ENCODE data around the gene MAMDC4. TPM values are rescaled to one million over a fixed set of nuclear protein-coding genes. Genes with fewer than 3 reads are reported as not detected.
"Not testable (repeated sequence)": the region's sequence is repeated elsewhere in the genome, so short reads cannot be mapped to it uniquely, and the experiment has no call there.

Gene MAMDC4
- polyA plus RNA-seq, 3 donors: 0.07 to 5.2 TPM; not detected in 1

DNA sequence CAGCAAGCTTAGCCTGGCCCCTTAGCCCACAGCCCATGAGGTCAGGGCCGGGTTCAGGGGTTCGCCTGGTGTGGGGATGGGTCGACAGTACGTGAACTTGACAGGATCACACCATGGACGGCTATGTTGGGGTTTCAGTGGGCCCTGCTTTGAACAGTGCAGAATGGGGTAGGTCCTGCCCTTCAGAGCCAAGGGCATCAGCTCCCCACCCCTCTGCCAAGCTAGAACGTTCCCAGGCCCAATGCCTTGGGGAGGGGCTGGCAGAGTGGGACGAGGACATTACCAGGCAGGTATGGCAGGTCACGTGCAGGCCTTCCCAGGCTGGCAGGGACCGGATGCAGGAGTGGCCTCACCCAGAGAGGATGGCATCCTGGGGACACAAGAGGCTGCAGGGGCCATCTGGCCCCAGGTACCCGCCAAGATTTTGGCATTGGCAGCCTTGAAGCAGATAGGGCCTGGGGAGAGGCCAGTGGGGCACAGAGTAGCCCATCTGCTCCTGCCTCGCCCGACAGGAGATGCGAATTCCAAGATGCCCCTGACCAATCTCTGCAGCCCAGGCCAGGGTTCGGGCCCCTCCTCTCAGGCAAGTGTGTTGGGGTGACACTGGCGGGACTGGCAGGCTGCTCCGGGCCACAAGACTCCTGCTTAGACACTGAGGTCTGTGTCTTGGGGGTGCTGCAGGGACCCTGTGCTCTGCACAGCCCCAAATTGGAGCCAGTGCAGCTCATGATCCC is 10.3 kb upstream of the MAMDC4 start:
- Histone ChIP-seq H3K27me3 (ENCODE audit: control insufficient read depth in 2 of 2, insufficient read depth in 2 of 2, low read length in 2 of 2) (peaks cover 12 to 31% of the 10 kb centered on the region in 2 donors), H3K4me1 (ENCODE audit: control insufficient read depth in 1 of 2, insufficient read depth in 2 of 2, low read length in 2 of 2) (peaks cover 15 to 31% of the 10 kb centered on the region in 2 donors), H2AFZ (ENCODE audit: insufficient read depth, low read depth, low read length, poor library complexity, severe bottlenecking) (peak overlapping the region; percentile 78), H3K4me2 (replicated peaks; ENCODE audit: extremely low read depth, low read length, poor library complexity, severe bottlenecking) (peak overlapping the region; percentile 72), H3K36me3 (replicated peaks in 1 of 2; ENCODE audit: control insufficient read depth in 1 of 2, insufficient read depth in 2 of 2, low read length in 2 of 2) (peaks cover 18 to 22% of the 10 kb centered on the region in 2 donors), H3K4me3 (replicated peaks in 1 of 3; ENCODE audit: low read depth in 2 of 3, low read length in 3 of 3) (peak overlapping the region in 1 of 3 experiments; percentile 74)
- Mint-ChIP-seq H3K36me3 (peaks cover 18 to 32% of the 10 kb centered on the region in 2 donors), H3K4me3 (peak overlapping the region; percentile 70 to 86), H3K4me1 (peaks cover 12% of the 10 kb centered on the region), H3K9me3 (peaks cover 0 to 15% (median 9%) of the 10 kb centered on the region in 7 donors), H3K27me3 (ENCODE audit: low read depth in 3 of 3) (peaks cover 21 to 45% (median 32%) of the 10 kb centered on the region in 3 donors)
- not testable (repeated sequence) for H4K20me1 ChIP-seq (ENCODE audit: insufficient read depth, low read length); DNase-seq; H3K27ac Mint-ChIP-seq; H3K9ac ChIP-seq (ENCODE audit: insufficient read depth, low read length, poor library complexity, severe bottlenecking); H3K9me3 ChIP-seq (replicated peaks in 1 of 2; ENCODE audit: control insufficient read depth in 1 of 2, insufficient read depth in 1 of 2, low read length in 2 of 2); H3K27ac ChIP-seq (ENCODE audit: low read depth in 1 of 2, low read length in 2 of 2); H3K79me2 ChIP-seq (ENCODE audit: insufficient read depth, low read length)
- 78% methylated on average over 5 of the region's 16 CpGs for WGBS (ENCODE audit: insufficient coverage)
- intact Hi-C loops (cut with micrococcal nuclease): loop anchor here (5.0 to 10.0 kb wide), 3 partner anchors 35 to 190 kb away; partner anchors contain the start of genes C8G (in 1 of the 2), FBXW5 (in 1 of the 2), FUT7 (in 1 of the 2) and RABL6 (in 1 of the 2)

DNA sequence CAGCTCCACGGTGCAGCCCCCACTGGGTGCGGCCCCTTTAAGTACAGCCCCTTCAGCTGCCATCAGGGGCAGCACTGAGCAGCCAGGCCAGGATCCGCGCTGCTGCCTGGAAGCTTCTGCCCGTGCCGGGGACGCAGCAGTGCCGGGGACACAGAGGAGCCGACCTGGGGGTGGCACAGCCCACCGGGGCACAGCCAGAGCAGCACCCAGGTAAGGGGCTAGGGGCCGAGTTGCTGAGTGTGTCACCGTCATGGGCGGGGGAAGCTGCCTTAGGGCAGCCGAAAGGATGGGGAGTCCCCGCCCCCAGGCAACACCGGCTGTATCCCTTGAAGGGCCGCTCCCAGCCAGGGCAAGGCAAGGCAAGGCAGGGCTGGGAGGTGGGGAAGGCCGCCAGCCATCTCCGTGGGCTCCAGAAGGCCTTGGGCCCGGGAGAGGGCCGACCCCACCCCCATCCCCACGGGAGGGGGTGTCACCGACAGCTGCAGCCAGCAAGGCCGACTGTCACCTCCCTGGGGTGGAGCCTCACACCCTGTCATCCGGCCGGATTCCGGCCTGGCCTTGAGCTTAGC is 9.7 kb upstream of the MAMDC4 start, which contains the start of gene AJM1:
TSS of gene AJM1 (plus strand) at position 99 of the 569 bp plus-strand sequence. CDS start 1,937 bp downstream, outside the sequence.
- intact Hi-C loops (cut with micrococcal nuclease): loop anchor here (5.0 to 10.0 kb wide), 3 partner anchors 35 to 190 kb away; partner anchors contain the start of genes C8G (in 1 of the 2), FBXW5 (in 1 of the 2), FUT7 (in 1 of the 2) and RABL6 (in 1 of the 2)
- WGBS (ENCODE audit: insufficient coverage): under 1% methylated on average over 16 of the region's 27 CpGs
- not testable (repeated sequence) for H3K27ac Mint-ChIP-seq; H3K79me2 ChIP-seq (ENCODE audit: insufficient read depth, low read length); H3K9me3 ChIP-seq (replicated peaks in 1 of 2; ENCODE audit: control insufficient read depth in 1 of 2, insufficient read depth in 1 of 2, low read length in 2 of 2); H3K27ac ChIP-seq (ENCODE audit: low read depth in 1 of 2, low read length in 2 of 2); H4K20me1 ChIP-seq (ENCODE audit: insufficient read depth, low read length)
- DNase-seq: peak; percentile 65 to 67 (median 66)
- peak; percentile 91 for TF ChIP-seq CTCF (IDR thresholded peaks at IDR 0.05)
- Histone ChIP-seq H3K36me3 (replicated peaks in 1 of 2; ENCODE audit: control insufficient read depth in 1 of 2, insufficient read depth in 2 of 2, low read length in 2 of 2) (peaks cover 18 to 22% of the 10 kb centered on the region in 2 donors), H3K4me2 (replicated peaks; ENCODE audit: extremely low read depth, low read length, poor library complexity, severe bottlenecking) (peak within 1 kb of the TSS; percentile 72), H3K27me3 (ENCODE audit: control insufficient read depth in 2 of 2, insufficient read depth in 2 of 2, low read length in 2 of 2) (peaks cover 12 to 36% of the 10 kb centered on the region in 2 donors), H2AFZ (ENCODE audit: insufficient read depth, low read depth, low read length, poor library complexity, severe bottlenecking) (peak within 1 kb of the TSS; percentile 78), H3K9ac (ENCODE audit: insufficient read depth, low read length, poor library complexity, severe bottlenecking) (peak within 1 kb of the TSS; percentile 46), H3K4me1 (ENCODE audit: control insufficient read depth in 1 of 2, insufficient read depth in 2 of 2, low read length in 2 of 2) (peaks cover 19 to 37% of the 10 kb centered on the region in 2 donors), H3K4me3 (replicated peaks in 1 of 3; ENCODE audit: low read depth in 2 of 3, low read length in 3 of 3) (peak within 1 kb of the TSS; percentile 18 to 74 (median 43))
- H3K4me3 Mint-ChIP-seq: peak within 1 kb of the TSS; percentile 70 to 86
- H3K4me1 Mint-ChIP-seq: peaks cover 15% of the 10 kb centered on the region
- peaks cover 18 to 29% of the 10 kb centered on the region in 2 donors for H3K36me3 Mint-ChIP-seq
- peaks cover 0 to 15% (median 12%) of the 10 kb centered on the region in 7 donors for H3K9me3 Mint-ChIP-seq
- peaks cover 24 to 51% (median 37%) of the 10 kb centered on the region in 3 donors for H3K27me3 Mint-ChIP-seq (ENCODE audit: low read depth in 3 of 3)

DNA sequence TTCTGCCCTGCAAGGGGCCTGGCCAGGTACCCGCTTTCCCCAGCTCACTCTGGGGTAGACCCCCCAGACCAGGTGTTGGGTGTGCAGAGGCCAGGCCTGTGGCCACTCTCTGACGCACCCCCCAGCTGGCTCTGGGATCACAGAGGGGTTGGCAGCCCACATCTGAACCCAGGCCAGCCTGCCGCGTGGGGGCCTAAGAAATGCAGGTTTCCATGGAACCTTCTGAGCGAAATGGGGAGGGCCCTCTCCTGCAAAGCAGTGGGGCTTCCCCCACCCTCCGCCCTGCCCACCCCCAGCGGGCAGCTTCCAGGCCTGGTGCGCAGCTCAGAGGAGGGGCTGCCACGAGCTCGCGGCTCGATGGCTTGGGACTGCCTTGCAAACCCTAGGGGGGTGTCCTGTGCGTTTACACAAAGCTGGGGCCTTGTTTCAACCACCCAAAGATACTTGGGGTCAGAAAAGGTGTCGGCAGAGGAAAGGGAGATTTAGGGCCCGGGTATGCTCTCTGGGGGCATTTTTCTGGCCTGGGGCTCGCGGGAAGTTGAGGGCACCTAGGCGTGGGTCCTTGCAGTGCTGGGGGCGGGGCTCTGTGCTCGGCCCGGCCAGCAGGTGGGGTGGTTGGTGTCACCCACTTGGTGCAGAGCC is 8.9 kb upstream of the MAMDC4 start:
- not testable (repeated sequence) for H3K4me2 ChIP-seq (replicated peaks; ENCODE audit: extremely low read depth, low read length, poor library complexity, severe bottlenecking); H3K4me3 ChIP-seq (replicated peaks in 1 of 3; ENCODE audit: low read depth in 2 of 3, low read length in 3 of 3); H3K9ac ChIP-seq (ENCODE audit: insufficient read depth, low read length, poor library complexity, severe bottlenecking); H4K20me1 ChIP-seq (ENCODE audit: insufficient read depth, low read length); H3K27ac ChIP-seq (ENCODE audit: low read depth in 1 of 2, low read length in 2 of 2); H2AFZ ChIP-seq (ENCODE audit: insufficient read depth, low read depth, low read length, poor library complexity, severe bottlenecking); DNase-seq; H3K9me3 ChIP-seq (replicated peaks in 1 of 2; ENCODE audit: control insufficient read depth in 1 of 2, insufficient read depth in 1 of 2, low read length in 2 of 2); H3K79me2 ChIP-seq (ENCODE audit: insufficient read depth, low read length)
- H3K4me1 Mint-ChIP-seq: peaks cover 22% of the 10 kb centered on the region
- Histone ChIP-seq H3K36me3 (replicated peaks in 1 of 2; ENCODE audit: control insufficient read depth in 1 of 2, insufficient read depth in 2 of 2, low read length in 2 of 2) (peaks cover 18 to 20% of the 10 kb centered on the region in 2 donors), H3K4me1 (ENCODE audit: control insufficient read depth in 1 of 2, insufficient read depth in 2 of 2, low read length in 2 of 2) (peaks cover 27 to 45% of the 10 kb centered on the region in 2 donors), H3K27me3 (ENCODE audit: control insufficient read depth in 2 of 2, insufficient read depth in 2 of 2, low read length in 2 of 2) (peaks cover 12 to 43% of the 10 kb centered on the region in 2 donors)
- H3K4me3 Mint-ChIP-seq: peak overlapping the region; percentile 47 to 79
- H3K9me3 Mint-ChIP-seq: peaks cover 0 to 15% (median 12%) of the 10 kb centered on the region in 7 donors
- peaks cover 30 to 57% (median 40%) of the 10 kb centered on the region in 3 donors for H3K27me3 Mint-ChIP-seq (ENCODE audit: low read depth in 3 of 3)
- intact Hi-C loops (cut with micrococcal nuclease): loop anchor here (5.0 to 10.0 kb wide), 3 partner anchors 36 to 189 kb away; partner anchors contain the start of genes C8G (in 1 of the 2), FBXW5 (in 1 of the 2), FUT7 (in 1 of the 2) and RABL6 (in 1 of the 2)
- H3K36me3 Mint-ChIP-seq: peaks cover 16 to 23% of the 10 kb centered on the region in 2 donors
- peak overlapping the region in 2 of 7 donors; percentile 8 to 63 for H3K27ac Mint-ChIP-seq
- WGBS (ENCODE audit: insufficient coverage): 23% methylated on average over 21 of the region's 21 CpGs

Data from CD14-positive monocyte (primary cell).